ENCODE measurements around the gene SPANXA1. TPM values are rescaled to one million over a fixed set of nuclear protein-coding genes. Genes with fewer than 3 reads are reported as not detected.
"Not testable (repeated sequence)": the region's sequence is repeated elsewhere in the genome, so short reads cannot be mapped to it uniquely, and the experiment has no call there.

Gene SPANXA1
- total RNA-seq (ENCODE audit: insufficient read depth, low replicate concordance) = not detected

GRCh38 chrX:141584638-141585037 lies at the start of gene SPANXA1:
Gene SPANXA1, minus strand, starts transcription at chrX:141584738. Its CDS starts 60 bp downstream, at chrX:141584678.
- DNase-seq (ENCODE audit: low spot score) = not testable (repeated sequence)

GRCh38 chrX:141632124-141632523 lies 47.6 kb upstream of the SPANXA1 start:
- no peak for DNase-seq (ENCODE audit: low spot score)

- DNase-seq (ENCODE audit: low spot score) = no peak
Observed at GRCh38 chrX:141619336-141619735, 34.8 kb upstream of the SPANXA1 start.

- no peak for DNase-seq (ENCODE audit: low spot score)
Observed at GRCh38 chrX:141609111-141609510, 24.6 kb upstream of the SPANXA1 start.

- not testable (repeated sequence) for DNase-seq (ENCODE audit: low spot score)
Observed at GRCh38 chrX:141589408-141589807, 4.9 kb upstream of the SPANXA1 start, which contains the start of gene SPANXA2. Gene SPANXA2, plus strand, starts transcription at chrX:141589708. Its CDS starts 60 bp downstream, at chrX:141589768.

GRCh38 chrX:141542551-141542950 lies 42.0 kb downstream of the SPANXA1 start:
- not testable (repeated sequence) for DNase-seq (ENCODE audit: low spot score)

Other genes starting within 250 kb of the SPANXA1 start
- not detected for gene SPANXA2, start 5.0 kb upstream of the SPANXA1 start, total RNA-seq (ENCODE audit: insufficient read depth, low replicate concordance)
- gene SPANXD, start 114.0 kb upstream of the SPANXA1 start, total RNA-seq (ENCODE audit: insufficient read depth, low replicate concordance) = not detected